HG03565 (cell line): ENCODE data around the gene SHE.
"Not testable (repeated sequence)": the region's sequence is repeated elsewhere in the genome, so short reads cannot be mapped to it uniquely, and the experiment has no call there.

Source experiments
- ATAC-seq: cut with Tn5 transposase; IDR thresholded peaks from one replicate; pipeline ENCODE4 v1.9.1; 2021; ENCODE audit warnings: mild to moderate bottlenecking, moderate library complexity; ENCODE audit not compliant: unreplicated experiment

The SHE gene

GRCh38 chr1:154517661-154518060 is 15.4 kb upstream of the SHE start:
- ATAC-seq = no peak

- ATAC-seq = no peak
Observed at GRCh38 chr1:154514066-154514553, 11.9 kb upstream of the SHE start.

- ATAC-seq = no peak
Observed at GRCh38 chr1:154512760-154513159, 10.5 kb upstream of the SHE start.

- no peak for ATAC-seq
Observed at GRCh38 chr1:154503898-154504297, 1.7 kb upstream of the SHE start.

- no peak for ATAC-seq
Observed at GRCh38 chr1:154502744-154503115, 518 bp upstream of the SHE start.

- ATAC-seq = no peak
Observed at GRCh38 chr1:154501423-154502065, 668 bp downstream of the SHE start.

GRCh38 chr1:154500533-154500932 is 1.7 kb downstream of the SHE start:
- no peak for ATAC-seq

- no peak for ATAC-seq
Observed at GRCh38 chr1:154499446-154499845, 2.8 kb downstream of the SHE start.

GRCh38 chr1:154497026-154497806 is 5.0 kb downstream of the SHE start:
- ATAC-seq = no peak

GRCh38 chr1:154496383-154496782 is 5.8 kb downstream of the SHE start:
- no peak for ATAC-seq

- no peak for ATAC-seq
Observed at GRCh38 chr1:154495496-154496273, 6.5 kb downstream of the SHE start.

GRCh38 chr1:154493276-154493675 is 8.9 kb downstream of the SHE start:
- ATAC-seq = no peak

GRCh38 chr1:154492115-154492514 is 10.1 kb downstream of the SHE start:
- no peak for ATAC-seq

- ATAC-seq = no peak
Observed at GRCh38 chr1:154490317-154490716, 11.9 kb downstream of the SHE start.

GRCh38 chr1:154489695-154490274 is 12.4 kb downstream of the SHE start:
- ATAC-seq = no peak

GRCh38 chr1:154488922-154489321 is 13.3 kb downstream of the SHE start:
- no peak for ATAC-seq

- not testable (repeated sequence) for ATAC-seq
Observed at GRCh38 chr1:154486756-154487155, 15.5 kb downstream of the SHE start.

GRCh38 chr1:154485910-154486496 is 16.2 kb downstream of the SHE start:
- no peak for ATAC-seq

- no peak for ATAC-seq
Observed at GRCh38 chr1:154485106-154485505, 17.1 kb downstream of the SHE start.

- no peak for ATAC-seq
Observed at GRCh38 chr1:154483941-154484803, 18.0 kb downstream of the SHE start.
